Calu3 (cell line): ENCODE data around the gene PIGK. TPM values are rescaled to one million over a fixed set of nuclear protein-coding genes. Genes with fewer than 3 reads are reported as not detected.
"Not testable (repeated sequence)": the region's sequence is repeated elsewhere in the genome, so short reads cannot be mapped to it uniquely, and the experiment has no call there.

ENCODE experiments used
- BruUV-seq: library from RNA; stranded (reverse); fragments of 400-500 nt; replicated peaks from 2 replicates; lab custom pipeline; 2021; lab: Mats Ljungman, UMichigan
- CTCF ChIA-PET: fragments of 300-600 bp; sonication (Branson Sonifier 250); formaldehyde crosslinking; loops from one replicate; lab custom pipeline; 2022; ENCODE audit warnings: antibody characterized with exemption; lab: Charles Lee
- DNase-seq: peaks from one replicate; pipeline ENCODE4 v3.0.0; 2022
- H3K27ac Mint-ChIP-seq: one replicate; pipeline ENCODE4 v1.8.0; 2022; ENCODE audit warnings: mixed read lengths; ENCODE audit not compliant: unreplicated experiment
- H3K27me3 Mint-ChIP-seq: one replicate; pipeline ENCODE4 v1.8.0; 2022; ENCODE audit warnings: mixed read lengths; ENCODE audit not compliant: unreplicated experiment
- H3K36me3 Mint-ChIP-seq: one replicate; pipeline ENCODE4 v1.8.0; 2022; ENCODE audit warnings: mild to moderate bottlenecking, moderate library complexity, mixed read lengths; ENCODE audit not compliant: insufficient read depth, unreplicated experiment
- H3K4me1 Mint-ChIP-seq: one replicate; pipeline ENCODE4 v1.8.0; 2022; ENCODE audit warnings: mild to moderate bottlenecking, low read depth, mixed read lengths; ENCODE audit not compliant: unreplicated experiment
- H3K4me3 Mint-ChIP-seq: one replicate; pipeline ENCODE4 v1.8.0; 2022; ENCODE audit warnings: mild to moderate bottlenecking, low read depth, moderate library complexity, mixed read lengths; ENCODE audit not compliant: unreplicated experiment
- H3K9me3 Mint-ChIP-seq: one replicate; pipeline ENCODE4 v1.8.0; 2022; ENCODE audit warnings: low read depth, mixed read lengths; ENCODE audit not compliant: unreplicated experiment
- CTCF ChIP-seq: fragments of 200-600 bp; IDR thresholded peaks from one replicate; pipeline ENCODE4 v1.8.0; 2022; ENCODE audit warnings: antibody characterized with exemption; ENCODE audit not compliant: unreplicated experiment
- intact Hi-C: fragments of 100-400 bp; cut with micrococcal nuclease; formaldehyde crosslinking; loops from one replicate; pipeline ENCODE4 v1.10.0; 2022; ENCODE audit not compliant: unreplicated experiment
- total RNA-seq: library from RNA; stranded (reverse); gene quantifications from 2 replicates; pipeline ENCODE4 v1.2.3, GENCODE V29; 2022

The PIGK gene
- total RNA-seq, 1 experiment from 2014 or later = 41.8 TPM

- no peaks in the 10 kb centered on the region for H3K36me3 Mint-ChIP-seq
- H3K9me3 Mint-ChIP-seq = no peaks in the 10 kb centered on the region
- H3K27ac Mint-ChIP-seq = no peak overlapping the region
- no TSS peak for BruUV-seq
- no peak overlapping the region for H3K4me3 Mint-ChIP-seq
- DNase-seq = no peak
- CTCF ChIA-PET = interaction anchor here (0.5 kb wide), 1 partner anchor 11 kb away, joined by 6 read pairs; no protein-coding TSS in a partner anchor
- TF ChIP-seq CTCF = no peak
- H3K4me1 Mint-ChIP-seq = no peaks in the 10 kb centered on the region
- intact Hi-C loops = no loop called here
- no peaks in the 10 kb centered on the region for H3K27me3 Mint-ChIP-seq
Observed at GRCh38 chr1:77200806-77201205, 18.4 kb downstream of the PIGK start.

- H3K9me3 Mint-ChIP-seq = no peaks in the 10 kb centered on the region
- DNase-seq = no peak
- BruUV-seq = no TSS peak
- H3K36me3 Mint-ChIP-seq = no peaks in the 10 kb centered on the region
- no peaks in the 10 kb centered on the region for H3K27me3 Mint-ChIP-seq
- TF ChIP-seq CTCF = no peak
- CTCF ChIA-PET = no interaction called here
- H3K27ac Mint-ChIP-seq = no peak overlapping the region
- no peaks in the 10 kb centered on the region for H3K4me1 Mint-ChIP-seq
- intact Hi-C loops = no loop called here
- H3K4me3 Mint-ChIP-seq = no peak overlapping the region
Observed at GRCh38 chr1:77200293-77200692, 18.9 kb downstream of the PIGK start.

- Mint-ChIP-seq H3K27ac (no peak overlapping the region), H3K9me3 (no peaks in the 10 kb centered on the region), H3K4me3 (no peak overlapping the region), H3K27me3 (no peaks in the 10 kb centered on the region), H3K36me3 (no peaks in the 10 kb centered on the region), H3K4me1 (no peaks in the 10 kb centered on the region)
- intact Hi-C loops = no loop called here
- CTCF ChIA-PET = no interaction called here
- no peak for TF ChIP-seq CTCF
- no TSS peak for BruUV-seq
- no peak for DNase-seq
Observed at GRCh38 chr1:77197351-77197750, 21.9 kb downstream of the PIGK start.

GRCh38 chr1:77193951-77194350 is 25.3 kb downstream of the PIGK start:
- Mint-ChIP-seq H3K4me3 (no peak overlapping the region), H3K36me3 (no peaks in the 10 kb centered on the region), H3K27ac (no peak overlapping the region), H3K9me3 (no peaks in the 10 kb centered on the region), H3K4me1 (no peaks in the 10 kb centered on the region), H3K27me3 (no peaks in the 10 kb centered on the region)
- TF ChIP-seq CTCF = no peak
- CTCF ChIA-PET = no interaction called here
- intact Hi-C loops = no loop called here
- DNase-seq = no peak
- no TSS peak for BruUV-seq

- no peaks in the 10 kb centered on the region for H3K4me1 Mint-ChIP-seq
- H3K27me3 Mint-ChIP-seq = no peaks in the 10 kb centered on the region
- CTCF ChIA-PET = no interaction called here
- no peak overlapping the region for H3K4me3 Mint-ChIP-seq
- TF ChIP-seq CTCF = no peak
- intact Hi-C loops = no loop called here
- no peak for DNase-seq
- H3K36me3 Mint-ChIP-seq = no peaks in the 10 kb centered on the region
- no TSS peak for BruUV-seq
- H3K27ac Mint-ChIP-seq = no peak overlapping the region
- H3K9me3 Mint-ChIP-seq = peaks cover 4% of the 10 kb centered on the region
Observed at GRCh38 chr1:77188770-77189169, 30.5 kb downstream of the PIGK start.

- H3K4me3 Mint-ChIP-seq, DNase-seq, H3K9me3 Mint-ChIP-seq, intact Hi-C loops, H3K27ac Mint-ChIP-seq, H3K27me3 Mint-ChIP-seq, CTCF ChIA-PET, H3K4me1 Mint-ChIP-seq, BruUV-seq, H3K36me3 Mint-ChIP-seq: not testable (repeated sequence)
Observed at GRCh38 chr1:77186907-77187306, 32.3 kb downstream of the PIGK start.
